Adrenal gland (tissue), 5 donors: ENCODE data around the gene SLC16A2.

Source experiments
- CTCF ChIP-seq, 6 experiments: fragments of 450-650 bp in 4 of 6; fragments of 200-600 bp in 2 of 6; sonication (generic) in 1 of 6; IDR thresholded peaks; 1 replicate in 5 of 6; 2 replicates in 1 of 6; pipeline versions ENCODE4 v1.5.1 to v1.8.0; 2016 to 2021; ENCODE audit warnings: antibody characterized with exemption in 6 of 6, mild to moderate bottlenecking in 2 of 6, moderate library complexity in 1 of 6
- POLR2A ChIP-seq, 2 donors: fragments of 450-650 bp; IDR thresholded peaks; one replicate each; pipeline ENCODE4 v1.6.1; 2017; ENCODE audit warnings: antibody characterized with exemption in 2 of 2, mild to moderate bottlenecking in 2 of 2, moderate library complexity in 1 of 2
- donor health status: DM: no; HTN: no; CAD: no.

GRCh38 chrX:74546984-74547383 lies 125.7 kb downstream of the SLC16A2 start:
- TF ChIP-seq CTCF (IDR thresholded peaks at IDR 0.05) (no peak), POLR2A (IDR thresholded peaks at IDR 0.05) (no peak)
